MG63 (cell line): ENCODE results near the gene CACNA1F. TPM values are rescaled to one million over a fixed set of nuclear protein-coding genes. Genes with fewer than 3 reads are reported as not detected.
"Not testable (repeated sequence)": the region's sequence is repeated elsewhere in the genome, so short reads cannot be mapped to it uniquely, and the experiment has no call there.

Experiments
- DNase-seq: peaks from one replicate; pipeline ENCODE4 v3.0.0-alpha.2; 2020
- H3K27me3 ChIP-seq: fragments of 250-450 bp; sonication (Bioruptor Pico); 2 replicates; pipeline ENCODE4 v1.5.1; 2020; ENCODE audit warnings: mild to moderate bottlenecking, moderate library complexity
- H3K36me3 ChIP-seq: fragments of 250-450 bp; sonication (Bioruptor Pico); 2 replicates; pipeline ENCODE4 v1.5.1; 2020; ENCODE audit warnings: mild to moderate bottlenecking, moderate library complexity
- H3K4me3 ChIP-seq: fragments of 250-450 bp; sonication (Bioruptor Pico); 2 replicates; pipeline ENCODE4 v1.5.1; 2020; ENCODE audit warnings: mild to moderate bottlenecking, moderate library complexity
- H3K9me3 ChIP-seq: fragments of 250-450 bp; sonication (Bioruptor Pico); 2 replicates; pipeline ENCODE4 v1.5.1; 2020; ENCODE audit warnings: mild to moderate bottlenecking, moderate library complexity
- total RNA-seq: library from RNA; depleted of rRNA; stranded (reverse); fragments of >200 nt; shearing (Covaris generic); gene quantifications from 2 replicates; pipeline ENCODE4 v1.2.3, GENCODE V29; 2014; ENCODE audit warnings: low replicate concordance

The CACNA1F gene
- total RNA-seq, 1 experiment from 2014 or later, result not detected

- H3K36me3 ChIP-seq, result peaks cover 21% of the 10 kb centered on the region
- H3K9me3 ChIP-seq, result no peaks in the 10 kb centered on the region
- DNase-seq, result peak; percentile 16
- H3K27me3 ChIP-seq, result no peaks in the 10 kb centered on the region
- H3K4me3 ChIP-seq, result no peak overlapping the region
These were observed 56.5 kb downstream of the CACNA1F start for GRCh38 chrX:49176421-49177326.

- no peak for DNase-seq
- Histone ChIP-seq H3K36me3 (peaks cover 21% of the 10 kb centered on the region), H3K27me3 (no peaks in the 10 kb centered on the region), H3K4me3 (no peak overlapping the region), H3K9me3 (no peaks in the 10 kb centered on the region)
These were observed 57.5 kb downstream of the CACNA1F start for GRCh38 chrX:49175435-49176274.

- Histone ChIP-seq H3K9me3 (no peaks in the 10 kb centered on the region), H3K4me3 (no peak overlapping the region), H3K27me3 (no peaks in the 10 kb centered on the region), H3K36me3 (peaks cover 21% of the 10 kb centered on the region)
- no peak for DNase-seq
These were observed 58.4 kb downstream of the CACNA1F start for GRCh38 chrX:49174723-49175122.

GRCh38 chrX:49173544-49173943 lies 59.6 kb downstream of the CACNA1F start:
- not testable (repeated sequence) for H3K4me3 ChIP-seq, H3K27me3 ChIP-seq, H3K9me3 ChIP-seq, DNase-seq
- H3K36me3 ChIP-seq, result peaks cover 21% of the 10 kb centered on the region

GRCh38 chrX:49172280-49172780 lies 60.8 kb downstream of the CACNA1F start:
- no peaks in the 10 kb centered on the region for H3K9me3 ChIP-seq
- DNase-seq, result peak; percentile 77
- H3K4me3 ChIP-seq, result peak overlapping the region; percentile 81
- peaks cover 21% of the 10 kb centered on the region for H3K36me3 ChIP-seq
- H3K27me3 ChIP-seq, result no peaks in the 10 kb centered on the region

GRCh38 chrX:49171752-49172279 lies 61.3 kb downstream of the CACNA1F start, which contains the start of gene PLP2:
Gene PLP2 (plus strand): TSS chrX:49171898. CDS start chrX:49172001, 103 bp downstream.
- DNase-seq, result peak; percentile 80
- H3K27me3 ChIP-seq, result no peaks in the 10 kb centered on the region
- no peaks in the 10 kb centered on the region for H3K9me3 ChIP-seq
- peaks cover 21% of the 10 kb centered on the region for H3K36me3 ChIP-seq
- peak within 1 kb of the TSS; percentile 81 for H3K4me3 ChIP-seq

- Histone ChIP-seq H3K9me3 (no peaks in the 10 kb centered on the region), H3K4me3 (peak overlapping the region; percentile 37), H3K27me3 (no peaks in the 10 kb centered on the region), H3K36me3 (peaks cover 3% of the 10 kb centered on the region; the same call in 1 of the 2 replicates)
- DNase-seq, result no peak
These were observed 65.4 kb downstream of the CACNA1F start for GRCh38 chrX:49167740-49168108.

GRCh38 chrX:49166914-49167739 lies 66.0 kb downstream of the CACNA1F start:
- Histone ChIP-seq H3K36me3 (no peaks in the 10 kb centered on the region), H3K9me3 (no peaks in the 10 kb centered on the region), H3K4me3 (peak overlapping the region; percentile 37), H3K27me3 (no peaks in the 10 kb centered on the region)
- peak; percentile 91 for DNase-seq

GRCh38 chrX:49165901-49166881 lies 66.9 kb downstream of the CACNA1F start:
- H3K4me3 ChIP-seq, result peak overlapping the region; percentile 37
- DNase-seq, result peak; percentile 61
- H3K9me3 ChIP-seq, result no peaks in the 10 kb centered on the region
- H3K36me3 ChIP-seq, result no peaks in the 10 kb centered on the region
- no peaks in the 10 kb centered on the region for H3K27me3 ChIP-seq

- no peak for DNase-seq
These were observed 68.4 kb downstream of the CACNA1F start for GRCh38 chrX:49164589-49165360.

GRCh38 chrX:49163555-49164419 lies 69.4 kb downstream of the CACNA1F start:
- Histone ChIP-seq H3K27me3 (no peaks in the 10 kb centered on the region), H3K36me3 (no peaks in the 10 kb centered on the region), H3K9me3 (no peaks in the 10 kb centered on the region), H3K4me3 (peak overlapping the region; percentile 33)
- peak; percentile 84 for DNase-seq

More at GRCh38 chrX:49164589-49165360, 68.4 kb downstream of the CACNA1F start:
- Histone ChIP-seq H3K9me3 (no peaks in the 10 kb centered on the region), H3K36me3 (no peaks in the 10 kb centered on the region), H3K4me3 (no peak overlapping the region), H3K27me3 (no peaks in the 10 kb centered on the region)

GRCh38 chrX:49162620-49163019 lies 70.5 kb downstream of the CACNA1F start, which contains the start of gene MAGIX:
Gene MAGIX (plus strand): TSS chrX:49162758. CDS start chrX:49162890, 132 bp downstream.
- H3K9me3 ChIP-seq, result no peaks in the 10 kb centered on the region
- peak within 1 kb of the TSS; percentile 30 for H3K4me3 ChIP-seq
- H3K36me3 ChIP-seq, result no peaks in the 10 kb centered on the region
- no peaks in the 10 kb centered on the region for H3K27me3 ChIP-seq
- DNase-seq, result no peak

GRCh38 chrX:49161632-49162031 lies 71.5 kb downstream of the CACNA1F start:
- H3K4me3 ChIP-seq, result no peak overlapping the region

More at GRCh38 chrX:49161632-49162031, 71.5 kb downstream of the CACNA1F start:
- DNase-seq, result no peak
- H3K27me3 ChIP-seq, result no peaks in the 10 kb centered on the region
- H3K36me3 ChIP-seq, result no peaks in the 10 kb centered on the region
- no peaks in the 10 kb centered on the region for H3K9me3 ChIP-seq
